GM12878 (cell line): Measurements from ENCODE around the gene NSG1. TPM values are rescaled to one million over a fixed set of nuclear protein-coding genes. Genes with fewer than 3 reads are reported as not detected.

Experiments used
- ATAC-seq: fragments of 200-7000 bp; cut with Tn5 transposase; 3 replicates; pipeline ENCODE4 v1.9.1; 2020; ENCODE audit warnings: mild to moderate bottlenecking, moderate library complexity
- BruUV-seq: library from RNA; stranded (reverse); fragments of 400-500 nt; replicated peaks from 2 replicates; lab custom pipeline; 2021; lab: Mats Ljungman, UMichigan
- CTCF ChIA-PET: fragments of 300-600 bp; sonication (Branson Sonifier 250); formaldehyde crosslinking; extraction: SDS; loops from one replicate; lab custom pipeline; 2021; ENCODE audit warnings: inconsistent platforms; lab: Yijun Ruan, JAX
- POLR2A ChIA-PET: fragments of 350-600 bp; formaldehyde crosslinking; extraction: SDS; loops from one replicate; lab custom pipeline; 2021; ENCODE audit warnings: inconsistent platforms; lab: Charles Lee
- RAD21 ChIA-PET: fragments of 300-600 bp; sonication (Branson Sonifier 250); formaldehyde crosslinking; loops from one replicate; lab custom pipeline; 2023; ENCODE audit warnings: antibody characterized with exemption; ENCODE audit not compliant: unreplicated experiment; lab: Charles Lee
- SMC1A ChIA-PET: fragments of 300-600 bp; sonication (Branson Sonifier 250); formaldehyde crosslinking; loops from one replicate; lab custom pipeline; 2023; ENCODE audit not compliant: unreplicated experiment, uncharacterized antibody; lab: Charles Lee
- DNase-seq: peaks from one replicate; pipeline ENCODE4 v3.0.0-alpha.2; 2011; ENCODE audit warnings: low read depth, low spot score
- FAIRE-seq: peaks from 3 replicates; lab custom pipeline; 2011; peaks lifted over from hg19 to GRCh38; lab: Jason Lieb, UNC
- H2AFZ ChIP-seq: 2 replicates; pipeline ENCODE4 v1.6.0; 2011; ENCODE audit warnings: low read depth, low read length, control low read depth; ENCODE audit not compliant: control insufficient read depth
- H3K27ac ChIP-seq: 2 replicates; pipeline ENCODE4 v1.5.1; 2011; ENCODE audit warnings: control low read depth; ENCODE audit not compliant: control insufficient read depth, insufficient read depth
- H3K27me3 ChIP-seq, 2 experiments: replicated peaks in 1 of 2; 2 replicates each; pipeline versions ENCODE4 v1.6.0 to v1.6.1; 2011; ENCODE audit warnings: low read length in 1 of 2; ENCODE audit not compliant: control insufficient read depth in 2 of 2, insufficient read depth in 2 of 2
- H3K36me3 ChIP-seq, 2 experiments: 2 replicates each; pipeline ENCODE4 v1.5.1; 2011; ENCODE audit warnings: low read length in 1 of 2; ENCODE audit not compliant: control insufficient read depth in 2 of 2, insufficient read depth in 2 of 2
- H3K4me1 ChIP-seq: 2 replicates; pipeline ENCODE4 v1.6.1; 2011; ENCODE audit warnings: mild to moderate bottlenecking, low read length, moderate library complexity, mixed read lengths; ENCODE audit not compliant: control insufficient read depth, insufficient read depth
- H3K4me2 ChIP-seq: 2 replicates; pipeline ENCODE4 v1.6.0; 2011; ENCODE audit warnings: control low read depth; ENCODE audit not compliant: control insufficient read depth, insufficient read depth
- H3K4me3 ChIP-seq: fragments of 200-600 bp; sonication (generic); 2 replicates; pipeline ENCODE4 v1.5.1; 2016
- H3K79me2 ChIP-seq: 2 replicates; pipeline ENCODE4 v1.6.0; 2011; ENCODE audit warnings: low read length; ENCODE audit not compliant: control insufficient read depth, insufficient read depth
- H3K9ac ChIP-seq: 2 replicates; pipeline ENCODE4 v1.8.0; 2011; ENCODE audit warnings: low read length, control low read depth, mixed read lengths; ENCODE audit not compliant: control insufficient read depth, insufficient read depth
- H3K9me3 ChIP-seq: replicated peaks from 3 replicates; pipeline ENCODE4 v1.5.1; 2011; ENCODE audit warnings: mild to moderate bottlenecking, low read length; ENCODE audit not compliant: control insufficient read depth, insufficient read depth
- H4K20me1 ChIP-seq: 2 replicates; pipeline ENCODE4 v1.6.0; 2011; ENCODE audit not compliant: control insufficient read depth, insufficient read depth
- CUX1 ChIP-seq: IDR thresholded peaks from 2 replicates; pipeline ENCODE4 v1.6.1; 2012; ENCODE audit warnings: improper control_type of control experiment, low read depth, low read length; ENCODE audit not compliant: insufficient replicate concordance
- ETV6 ChIP-seq, 2 experiments: fragments of 450-650 bp in 1 of 2; IDR thresholded peaks in 1 of 2; conservative IDR thresholded peaks in 1 of 2; 2 replicates each; pipeline ENCODE4 v1.6.1; 2014; ENCODE audit warnings: antibody characterized with exemption in 1 of 2, borderline replicate concordance in 1 of 2, low read depth in 1 of 2, mild to moderate bottlenecking in 1 of 2, moderate library complexity in 1 of 2
- IRF5 ChIP-seq: fragments of 450-650 bp; IDR thresholded peaks from 2 replicates; pipeline ENCODE4 v1.6.1; 2017; ENCODE audit warnings: borderline replicate concordance
- MTA2 ChIP-seq: fragments of 450-650 bp; IDR thresholded peaks from 2 replicates; pipeline ENCODE4 v1.6.1; 2016; ENCODE audit warnings: low read depth, mild to moderate bottlenecking, moderate library complexity
- PAX5 ChIP-seq: IDR thresholded peaks from 2 replicates; pipeline ENCODE4 v1.6.1; 2011; ENCODE audit warnings: low read depth, low read length, borderline replicate concordance
- SREBF1 ChIP-seq: IDR thresholded peaks from 2 replicates; pipeline ENCODE4 v1.6.1; 2012; ENCODE audit warnings: mild to moderate bottlenecking, low read length
- TCF7 ChIP-seq: IDR thresholded peaks from 2 replicates; pipeline ENCODE4 v1.6.1; 2014; ENCODE audit warnings: antibody characterized with exemption, borderline replicate concordance
- YBX1 ChIP-seq: fragments of 450-650 bp; IDR thresholded peaks from 2 replicates; pipeline ENCODE4 v1.6.1; 2016; ENCODE audit warnings: antibody characterized with exemption
- WGBS: methylation state at CpG from one replicate; pipeline ENCODE4 v1.1.6; 2016; ENCODE audit warnings: low lambda C conversion rate; ENCODE audit not compliant: insufficient replicate concordance, insufficient coverage; ENCODE audit errors: missing lambda C conversion rate; 5-methylcytosine and 5-hydroxymethylcytosine counted together
- in situ Hi-C: fragments of 300-500 bp; cut with MboI; formaldehyde crosslinking; loops from 9 replicates; pipeline ENCODE4 v1.14.3; 2018; ENCODE audit warnings: mixed read lengths
- intact Hi-C: fragments of 100-400 bp; cut with micrococcal nuclease; formaldehyde crosslinking; loops from one replicate; pipeline ENCODE4 v1.14.2; 2022; ENCODE audit not compliant: unreplicated experiment
- polyA plus RNA-seq, 11 experiments: library from polyadenylated mRNA; depleted of rRNA in 4 of 11; unstranded in 6 of 11; stranded (reverse) in 5 of 11; fragments of >200 nt; fragmentation: Nextera tagmentation in 4 of 11; fragmentation: Illumina TruSeq in 1 of 11; extraction: Ambion mirVana in 4 of 11; extraction: Trizol in 1 of 11; gene quantifications; 1 replicate in 1 of 11; 2 replicates in 10 of 11; pipeline versions ENCODE4 v1.2.1 to v1.2.3, GENCODE V29; 2011 to 2016; ENCODE audit warnings: inconsistent platforms in 2 of 11, missing spikeins in 2 of 11, low read depth in 1 of 11
- total RNA-seq, 4 experiments: library from RNA; depleted of rRNA in 3 of 4; stranded (reverse); fragments of >200 nt in 3 of 4; fragmentation: Illumina TruSeq in 1 of 4; extraction: Trizol in 1 of 4; gene quantifications; 2 replicates each; pipeline versions ENCODE4 v1.2.1 to v1.2.3, GENCODE V29; 2013 to 2021

NSG1 gene
- total and polyA plus RNA-seq, 10 of the 15 experiments (the other 5 are each of a cell fraction or from before 2014, with no cell fraction given): 0.03 to 0.19 (median 0.10) TPM; not detected in 5

GRCh38 chr4:4455210-4455865 lies 68.4 kb downstream of the NSG1 start:
- RAD21 ChIA-PET: no interaction called here
- no peak overlapping the region for H3K4me2 ChIP-seq

More at GRCh38 chr4:4455210-4455865, 68.4 kb downstream of the NSG1 start:
- Histone ChIP-seq H4K20me1 (no peaks in the 10 kb centered on the region), H3K27ac (no peak overlapping the region), H3K4me1 (no peaks in the 10 kb centered on the region), H3K9ac (no peak overlapping the region), H3K9me3 (no peaks in the 10 kb centered on the region), H3K79me2 (no peaks in the 10 kb centered on the region), H3K36me3 (peaks cover 14 to 16% of the 10 kb centered on the region in 2 experiments; a peak in 3 of 4 replicates), H3K4me3 (no peak overlapping the region), H2AFZ (no peak overlapping the region), H3K27me3 (no peaks in the 10 kb centered on the region)
- in situ Hi-C loops: no loop called here
- ChIA-PET SMC1A (interaction anchor here (0.9 to 1.7 kb wide), 5 partner anchors 15 to 138 kb away, joined by 3 to 5 read pairs (median 3); no protein-coding TSS in a partner anchor), POLR2A (no interaction called here), CTCF (no interaction called here)
- 49% methylated on average over 5 of the region's 5 CpGs for WGBS
- DNase-seq (peak; percentile 39), FAIRE-seq (no peak), ATAC-seq (peak; percentile 47)
- intact Hi-C loops: no loop called here
- BruUV-seq: no TSS peak
- no peak for TF ChIP-seq ETV6 (conservative IDR thresholded peaks at IDR 0.05 in 1 of 2, IDR thresholded peaks at IDR 0.05 in 1 of 2; ENCODE audit: borderline replicate concordance in 1 of 2, low read depth in 1 of 2)
- no peak for TF ChIP-seq CUX1
- no peak for TF ChIP-seq TCF7
- TF ChIP-seq SREBF1: no peak
- TF ChIP-seq MTA2: no peak
- TF ChIP-seq YBX1: no peak
- TF ChIP-seq PAX5: no peak
- TF ChIP-seq IRF5: no peak
